GM19438 (cell line): ENCODE measurements around the gene ALS2.

Experiments used
- ATAC-seq: cut with Tn5 transposase; IDR thresholded peaks from one replicate; pipeline ENCODE4 v1.9.1; 2021; ENCODE audit warnings: low read depth; ENCODE audit not compliant: unreplicated experiment

Gene ALS2

GRCh38 chr2:201761101-201761500, 19.6 kb downstream of the ALS2 start:
- ATAC-seq: no peak

GRCh38 chr2:201759567-201759966, 21.2 kb downstream of the ALS2 start:
- no peak for ATAC-seq

GRCh38 chr2:201758873-201759272, 21.9 kb downstream of the ALS2 start:
- no peak for ATAC-seq

- ATAC-seq: no peak
Measured at GRCh38 chr2:201758234-201758633, 22.5 kb downstream of the ALS2 start.

- no peak for ATAC-seq
Measured at GRCh38 chr2:201754717-201755415, 25.9 kb downstream of the ALS2 start.

- no peak for ATAC-seq
Measured at GRCh38 chr2:201751566-201751965, 29.2 kb downstream of the ALS2 start.

- ATAC-seq: no peak
Measured at GRCh38 chr2:201746551-201746950, 34.2 kb downstream of the ALS2 start.

GRCh38 chr2:201735486-201735885, 45.2 kb downstream of the ALS2 start:
- ATAC-seq: no peak

- no peak for ATAC-seq
Measured at GRCh38 chr2:201734111-201734510, 46.6 kb downstream of the ALS2 start.

GRCh38 chr2:201733544-201733943, 47.2 kb downstream of the ALS2 start:
- no peak for ATAC-seq

GRCh38 chr2:201730651-201731285, 50.0 kb downstream of the ALS2 start:
- no peak for ATAC-seq

GRCh38 chr2:201715459-201715858, 65.3 kb downstream of the ALS2 start:
- ATAC-seq: no peak

GRCh38 chr2:201712726-201713125, 68.0 kb downstream of the ALS2 start:
- no peak for ATAC-seq

GRCh38 chr2:201709747-201710146, 71.0 kb downstream of the ALS2 start:
- ATAC-seq: no peak

- ATAC-seq: no peak
Measured at GRCh38 chr2:201709049-201709448, 71.7 kb downstream of the ALS2 start.

- ATAC-seq: no peak
Measured at GRCh38 chr2:201707753-201708152, 73.0 kb downstream of the ALS2 start.

- ATAC-seq: no peak
Measured at GRCh38 chr2:201707142-201707541, 73.6 kb downstream of the ALS2 start.

GRCh38 chr2:201704536-201704935, 76.2 kb downstream of the ALS2 start:
- no peak for ATAC-seq

- no peak for ATAC-seq
Measured at GRCh38 chr2:201701646-201702045, 79.1 kb downstream of the ALS2 start.

- no peak for ATAC-seq
Measured at GRCh38 chr2:201699416-201699815, 81.3 kb downstream of the ALS2 start.

GRCh38 chr2:201698588-201699226, 82.0 kb downstream of the ALS2 start, which contains the start of gene MPP4:
MPP4 (minus strand) TSS chr2:201698644; CDS start chr2:201693954, 4,690 bp downstream.
- ATAC-seq: no peak

GRCh38 chr2:201697899-201698298, 82.8 kb downstream of the ALS2 start:
- no peak for ATAC-seq
